IMR-90 (cell line): ENCODE measurements around the gene RYR2.

ENCODE experiments used
- BHLHE40 ChIP-seq: fragments of 150-350 bp; IDR thresholded peaks from 2 replicates; pipeline ENCODE4 v1.6.1; 2016; ENCODE audit warnings: mild to moderate bottlenecking, low read depth, low read length
- CEBPB ChIP-seq: IDR thresholded peaks from 2 replicates; pipeline ENCODE4 v1.6.1; 2012; ENCODE audit warnings: low read depth, low read length, improper control_type of control experiment
- CTCF ChIP-seq: conservative IDR thresholded peaks from 2 replicates; pipeline ENCODE4 v1.5.1; 2012; ENCODE audit warnings: mild to moderate bottlenecking, low read depth, low read length, improper control_type of control experiment
- ELK1 ChIP-seq: fragments of 150-350 bp; IDR thresholded peaks from 2 replicates; pipeline ENCODE4 v1.6.1; 2016; ENCODE audit warnings: low read depth, mild to moderate bottlenecking, low read length, moderate library complexity, borderline replicate concordance
- MXI1 ChIP-seq: IDR thresholded peaks from 2 replicates; pipeline ENCODE4 v1.6.1; 2012; ENCODE audit warnings: low read depth, mild to moderate bottlenecking, low read length, moderate library complexity, borderline replicate concordance
- NFE2L2 ChIP-seq: fragments of 150-350 bp; IDR thresholded peaks from 2 replicates; pipeline ENCODE4 v1.6.1; 2016; ENCODE audit warnings: low read depth, mild to moderate bottlenecking, low read length
- POLR2A ChIP-seq: IDR thresholded peaks from 2 replicates; pipeline ENCODE4 v1.6.1; 2012; ENCODE audit warnings: mild to moderate bottlenecking, low read depth, low read length
- RAD21 ChIP-seq: IDR thresholded peaks from 2 replicates; pipeline ENCODE4 v1.6.1; 2012; ENCODE audit warnings: low read length, improper control_type of control experiment
- RCOR1 ChIP-seq: IDR thresholded peaks from 2 replicates; pipeline ENCODE4 v1.6.1; 2012; ENCODE audit warnings: mild to moderate bottlenecking, low read length, improper control_type of control experiment; ENCODE audit not compliant: insufficient replicate concordance
- SMC3 ChIP-seq: fragments of 150-350 bp; IDR thresholded peaks from 2 replicates; pipeline ENCODE4 v1.6.1; 2016; ENCODE audit warnings: low read depth, mild to moderate bottlenecking, antibody characterized with exemption, low read length, moderate library complexity
- USF2 ChIP-seq: fragments of 150-350 bp; IDR thresholded peaks from 2 replicates; pipeline ENCODE4 v1.6.1; 2017; ENCODE audit warnings: mild to moderate bottlenecking, antibody characterized with exemption, low read length, low read depth

GRCh38 chr1:237789619-237790018 lies 747.6 kb downstream of the RYR2 start:
- TF ChIP-seq CTCF = no peak
- no peak for TF ChIP-seq POLR2A
- TF ChIP-seq BHLHE40 = no peak
- no peak for TF ChIP-seq SMC3
- TF ChIP-seq RAD21 = no peak
- TF ChIP-seq USF2 = no peak
- TF ChIP-seq MXI1 = no peak
- no peak for TF ChIP-seq RCOR1
- TF ChIP-seq ELK1 = no peak
- no peak for TF ChIP-seq NFE2L2
- no peak for TF ChIP-seq CEBPB
